HEK293T (cell line): ENCODE data around the gene SNRK.

Source experiments
- ARNT ChIP-seq: fragments of 450-650 bp; IDR thresholded peaks from 2 replicates; pipeline ENCODE4 v1.6.1; 2017; ENCODE audit warnings: mild to moderate bottlenecking
- BHLHE40 ChIP-seq: fragments of 450-650 bp; IDR thresholded peaks from 2 replicates; pipeline ENCODE4 v1.6.1; 2016; ENCODE audit warnings: mild to moderate bottlenecking, moderate library complexity, borderline replicate concordance
- ELF4 ChIP-seq: fragments of 450-650 bp; IDR thresholded peaks from 2 replicates; pipeline ENCODE4 v1.6.1; 2017; ENCODE audit warnings: antibody characterized with exemption
- FOXA1 ChIP-seq: fragments of 450-650 bp; IDR thresholded peaks from 2 replicates; pipeline ENCODE4 v1.6.1; 2016; ENCODE audit warnings: mild to moderate bottlenecking
- FOXM1 ChIP-seq: fragments of 450-650 bp; IDR thresholded peaks from 2 replicates; pipeline ENCODE4 v1.6.1; 2017; ENCODE audit warnings: mild to moderate bottlenecking, borderline replicate concordance
- HDGF ChIP-seq: fragments of 450-650 bp; IDR thresholded peaks from 2 replicates; pipeline ENCODE4 v1.6.1; 2017; ENCODE audit warnings: antibody characterized with exemption, borderline replicate concordance
- L3MBTL2 ChIP-seq: fragments of 450-650 bp; conservative IDR thresholded peaks from 2 replicates; pipeline ENCODE4 v1.6.1; 2016; ENCODE audit warnings: mild to moderate bottlenecking
- SP1 ChIP-seq: fragments of 450-650 bp; IDR thresholded peaks from 2 replicates; pipeline ENCODE4 v1.6.1; 2017
- SUZ12 ChIP-seq: fragments of 450-650 bp; IDR thresholded peaks from 2 replicates; pipeline ENCODE4 v1.6.1; 2016; ENCODE audit warnings: mild to moderate bottlenecking
- TARDBP ChIP-seq: fragments of 450-650 bp; IDR thresholded peaks from 2 replicates; pipeline ENCODE4 v1.6.1; 2016

- TF ChIP-seq FOXM1 (no peak), BHLHE40 (no peak), TARDBP (no peak), SP1 (no peak), HDGF (no peak), FOXA1 (no peak), SUZ12 (no peak), L3MBTL2 (no peak), ARNT (no peak), ELF4 (no peak)
Measured at GRCh38 chr3:43286841-43287499, 630 bp downstream of the SNRK start.
